ENCODE results near the gene PLXNA1.

- TF ChIP-seq, protein P1, sequence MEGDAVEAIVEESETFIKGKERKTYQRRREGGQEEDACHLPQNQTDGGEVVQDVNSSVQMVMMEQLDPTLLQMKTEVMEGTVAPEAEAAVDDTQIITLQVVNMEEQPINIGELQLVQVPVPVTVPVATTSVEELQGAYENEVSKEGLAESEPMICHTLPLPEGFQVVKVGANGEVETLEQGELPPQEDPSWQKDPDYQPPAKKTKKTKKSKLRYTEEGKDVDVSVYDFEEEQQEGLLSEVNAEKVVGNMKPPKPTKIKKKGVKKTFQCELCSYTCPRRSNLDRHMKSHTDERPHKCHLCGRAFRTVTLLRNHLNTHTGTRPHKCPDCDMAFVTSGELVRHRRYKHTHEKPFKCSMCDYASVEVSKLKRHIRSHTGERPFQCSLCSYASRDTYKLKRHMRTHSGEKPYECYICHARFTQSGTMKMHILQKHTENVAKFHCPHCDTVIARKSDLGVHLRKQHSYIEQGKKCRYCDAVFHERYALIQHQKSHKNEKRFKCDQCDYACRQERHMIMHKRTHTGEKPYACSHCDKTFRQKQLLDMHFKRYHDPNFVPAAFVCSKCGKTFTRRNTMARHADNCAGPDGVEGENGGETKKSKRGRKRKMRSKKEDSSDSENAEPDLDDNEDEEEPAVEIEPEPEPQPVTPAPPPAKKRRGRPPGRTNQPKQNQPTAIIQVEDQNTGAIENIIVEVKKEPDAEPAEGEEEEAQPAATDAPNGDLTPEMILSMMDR (IDR thresholded peaks at IDR 0.05), result no peak
- no peak for TF ChIP-seq TAF1 (IDR thresholded peaks at IDR 0.05; ENCODE audit: borderline replicate concordance, low read depth, low read length)
- no peak for TF ChIP-seq SMC3 (IDR thresholded peaks at IDR 0.05; ENCODE audit: low read depth, low read length)
- TF ChIP-seq MXI1 (IDR thresholded peaks at IDR 0.05; ENCODE audit: low read depth, low read length), result no peak
These were observed 30.3 kb downstream of the PLXNA1 start for GRCh38 chr3:127013181-127013580.

All from SK-N-SH (cell line).